HG03460 (cell line): Measurements from ENCODE around the gene ARHGAP27.
A peak's percentile ranks its signal among the peaks of the same experiment; 100 is the strongest.
"Not testable (repeated sequence)": the region's sequence is repeated elsewhere in the genome, so short reads cannot be mapped to it uniquely, and the experiment has no call there.

ENCODE experiments used
- ATAC-seq: cut with Tn5 transposase; IDR thresholded peaks from one replicate; pipeline ENCODE4 v1.9.1; 2021; ENCODE audit not compliant: unreplicated experiment

Gene ARHGAP27

GRCh38 chr17:45447650-45448049 is 15.0 kb upstream of the ARHGAP27 start:
- not testable (repeated sequence) for ATAC-seq

GRCh38 chr17:45446872-45447625 is 14.4 kb upstream of the ARHGAP27 start:
- ATAC-seq, result not testable (repeated sequence)

- not testable (repeated sequence) for ATAC-seq
Measured at GRCh38 chr17:45445901-45446743, 13.5 kb upstream of the ARHGAP27 start.

- not testable (repeated sequence) for ATAC-seq
Measured at GRCh38 chr17:45444856-45445820, 12.5 kb upstream of the ARHGAP27 start.

- ATAC-seq, result not testable (repeated sequence)
Measured at GRCh38 chr17:45444301-45444700, 11.6 kb upstream of the ARHGAP27 start.

GRCh38 chr17:45443371-45444260 is 10.9 kb upstream of the ARHGAP27 start:
- not testable (repeated sequence) for ATAC-seq

GRCh38 chr17:45441526-45442310 is 9.0 kb upstream of the ARHGAP27 start:
- ATAC-seq, result no peak

- ATAC-seq, result peak; percentile 72
Measured at GRCh38 chr17:45440839-45441515, 8.3 kb upstream of the ARHGAP27 start.

GRCh38 chr17:45440161-45440778 is 7.6 kb upstream of the ARHGAP27 start:
- no peak for ATAC-seq

GRCh38 chr17:45438931-45439610 is 6.4 kb upstream of the ARHGAP27 start:
- no peak for ATAC-seq

GRCh38 chr17:45437465-45438283 is 5.0 kb upstream of the ARHGAP27 start:
- ATAC-seq, result no peak

GRCh38 chr17:45436625-45437464 is 4.2 kb upstream of the ARHGAP27 start:
- no peak for ATAC-seq

- ATAC-seq, result no peak
Measured at GRCh38 chr17:45436161-45436560, 3.5 kb upstream of the ARHGAP27 start.

- ATAC-seq, result no peak
Measured at GRCh38 chr17:45435481-45435880, 2.8 kb upstream of the ARHGAP27 start.

- no peak for ATAC-seq
Measured at GRCh38 chr17:45433159-45433535, 477 bp upstream of the ARHGAP27 start.
